NCI-H510A treated with DMSO at 0.1 percent for 48 hours (cell line): ENCODE results near the gene OSBPL6.

Source experiments
- DNase-seq: peaks from one replicate; lab custom pipeline; 2025; lab: John Stamatoyannopoulos, UW

Gene OSBPL6

GRCh38 chr2:178448968-178449661 lies 254.8 kb downstream of the OSBPL6 start:
- DNase-seq, result no peak

DNA sequence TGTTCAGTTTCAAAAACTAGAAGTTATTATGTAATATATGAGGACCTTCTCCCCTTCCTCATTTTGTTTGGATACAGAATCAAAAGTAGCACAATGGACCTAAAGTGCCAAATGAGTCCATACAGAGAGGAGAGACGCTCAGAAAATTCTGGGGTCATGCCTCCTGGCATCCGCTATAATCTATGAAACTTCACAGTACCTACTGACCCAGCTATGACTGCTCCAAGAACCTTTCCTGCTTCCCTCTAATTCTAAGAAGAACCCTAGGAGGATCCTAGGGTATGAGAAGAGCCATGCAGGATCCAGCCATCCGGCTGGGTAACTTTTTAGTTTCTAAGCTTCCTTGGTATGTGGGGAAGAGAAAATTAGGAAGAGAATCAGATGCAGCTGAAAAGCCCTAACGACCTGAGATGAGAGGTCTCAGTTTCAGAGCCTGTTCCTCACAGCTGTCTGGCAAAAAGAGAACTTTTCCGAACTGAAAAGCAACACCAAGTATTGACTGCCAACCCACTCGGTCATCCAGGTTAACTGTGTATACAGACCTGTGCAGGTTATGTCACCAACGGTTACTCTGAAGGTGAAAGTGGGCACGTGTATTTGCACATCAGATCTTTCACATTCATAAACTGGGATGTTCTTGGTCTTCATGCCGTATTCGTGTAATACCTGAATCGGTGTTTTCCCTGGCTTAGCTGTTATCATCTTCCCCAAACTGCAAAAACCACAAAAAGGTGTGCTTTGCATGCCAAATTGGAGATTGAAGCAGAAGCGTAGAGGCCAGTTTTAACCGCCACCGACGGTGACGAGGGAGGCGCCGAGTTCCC lies 255.6 kb downstream of the OSBPL6 start:
- no peak for DNase-seq

DNA sequence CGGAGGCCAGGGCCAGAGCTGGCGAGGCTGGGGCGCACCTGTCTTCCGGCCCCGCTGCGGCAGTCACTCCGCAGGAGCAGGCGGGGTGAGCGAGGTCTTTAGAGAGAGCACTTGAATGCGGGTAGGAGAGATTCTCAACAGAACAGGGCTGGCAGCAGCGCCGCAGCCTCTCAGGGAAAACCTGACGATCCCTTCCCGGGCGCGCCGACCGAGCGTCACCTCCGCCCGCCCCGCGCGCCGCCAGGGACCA lies 256.1 kb downstream of the OSBPL6 start:
- DNase-seq, result peak; percentile 98

DNA sequence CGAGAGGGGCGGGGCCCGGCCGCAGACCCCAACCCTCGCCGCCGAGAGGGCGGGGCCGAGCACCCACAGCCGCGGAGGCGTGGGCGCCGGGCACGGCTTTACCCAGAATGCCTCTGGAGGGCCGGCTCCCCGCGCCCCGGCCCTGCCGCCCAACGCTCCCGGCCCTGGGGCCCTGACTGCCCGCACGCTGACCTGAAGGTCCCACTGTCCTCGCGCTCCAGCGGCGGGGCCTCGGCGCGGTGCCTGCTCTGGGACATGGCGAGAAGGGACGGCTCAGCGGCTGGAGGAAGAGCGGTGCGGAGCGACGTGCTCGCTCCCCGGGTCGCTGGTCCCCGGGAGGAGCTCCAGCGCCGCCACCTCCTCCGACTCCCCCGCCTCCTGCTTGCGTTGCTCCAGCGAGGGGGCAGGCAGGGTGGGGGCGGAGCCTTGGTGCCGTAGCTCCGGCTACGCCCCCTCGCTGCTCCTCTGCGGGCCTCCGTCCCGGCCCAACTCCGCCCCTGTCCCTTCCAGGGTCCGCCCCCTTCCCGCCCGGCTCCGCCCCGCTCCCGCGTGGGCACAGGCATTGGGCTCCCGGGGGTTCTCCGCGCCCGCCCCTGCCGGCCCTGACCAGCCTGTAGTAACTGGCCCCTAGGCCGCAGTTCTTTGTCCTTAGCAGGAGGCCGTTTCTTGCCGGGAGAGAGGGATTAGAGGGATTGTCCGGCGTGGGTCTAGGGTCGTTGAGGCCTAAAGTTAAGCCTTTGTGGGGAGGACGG lies 256.6 kb downstream of the OSBPL6 start, which contains the start of the genes PJVK and PRKRA:
PJVK (plus strand) TSS at position 605 of the 752 bp plus-strand sequence. CDS start 2,032 bp downstream, outside the sequence.
PRKRA (minus strand) TSS at position 402 of the 752 bp plus-strand sequence; CDS start at position 257, 145 bp downstream.
- peak; percentile 99 for DNase-seq

- DNase-seq, result peak; percentile 69
Measured at GRCh38 chr2:178452334-178452733, 258.0 kb downstream of the OSBPL6 start.
